ENCODE results near the gene ITGB1. TPM values are rescaled to one million over a fixed set of nuclear protein-coding genes. Genes with fewer than 3 reads are reported as not detected.

Gene ITGB1
- total and polyA plus RNA-seq, 9 of the 15 experiments (the other 6 are each of a cell fraction or from before 2014, with no cell fraction given): 40.2 to 194 (median 155) TPM

- TF ChIP-seq FOXM1 (IDR thresholded peaks at IDR 0.05; ENCODE audit: low read depth) (peak; percentile 95), FOXM1 (CRISPR knock-in tag; IDR thresholded peaks at IDR 0.05; ENCODE audit: low read depth) (no peak), MAZ (CRISPR knock-in tag; conservative IDR thresholded peaks at IDR 0.05 in 1 of 2, IDR thresholded peaks at IDR 0.05 in 1 of 2) (peak in 1 of 2 experiments; percentile 48; a peak in 1 of 4 replicates), ATF1 (CRISPR knock-in tag; IDR thresholded peaks at IDR 0.05) (no peak), ATF1 (tag; IDR thresholded peaks at IDR 0.05) (peak; percentile 38; the same call in 1 of the 2 replicates), ATF7 (IDR thresholded peaks at IDR 0.05) (0 out of 2 replicates have a peak, but pooled peaks have one; percentile 59), FOXK2 (conservative IDR thresholded peaks at IDR 0.05 in 1 of 2, IDR thresholded peaks at IDR 0.05 in 1 of 2; ENCODE audit: low read depth in 2 of 2) (0 out of 4 replicates have a peak, but pooled peaks of 1 of the 2 experiments have one; percentile 16), NR1H2 (CRISPR knock-in tag; IDR thresholded peaks at IDR 0.05) (no peak)
Measured at GRCh38 chr10:32951111-32951510, 6.9 kb downstream of the ITGB1 start (continued).

DNA sequence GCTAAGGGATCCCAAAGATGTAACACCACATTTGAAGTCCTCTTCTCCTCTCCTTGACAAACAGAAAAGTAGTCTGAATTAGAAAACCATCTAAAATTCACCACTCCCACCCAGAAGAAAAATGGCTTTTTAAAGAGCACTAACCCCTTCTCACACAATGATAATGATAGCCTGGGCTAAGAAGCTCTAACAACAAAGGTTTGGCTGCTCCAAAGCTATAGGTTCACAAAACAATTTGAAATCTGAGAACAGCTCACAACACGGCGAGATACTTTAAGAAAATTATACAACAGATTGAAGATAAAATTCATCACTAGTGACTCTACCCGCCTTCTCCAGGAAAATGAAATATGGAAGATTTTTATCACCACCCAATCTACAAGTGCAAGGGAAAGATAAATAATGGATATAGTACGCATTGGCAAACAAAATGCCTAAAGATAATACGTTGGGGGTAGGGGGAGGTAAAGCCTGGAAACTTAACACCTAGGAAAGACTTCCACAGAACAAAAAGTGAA, 7.4 kb downstream of the ITGB1 start:
- Histone ChIP-seq H3K79me2 (ENCODE audit: control insufficient read depth, insufficient read depth, low read length) (peaks cover 100% of the 10 kb centered on the region), H3K36me3 (ENCODE audit: control insufficient read depth, insufficient read depth, low read length) (peaks cover 19% of the 10 kb centered on the region; the same call in 2 of the 3 replicates), H3K27ac (ENCODE audit: extremely low read depth, low read depth, low read length) (peak overlapping the region; percentile 56; the same call in 1 of the 3 replicates), H3K9me1 (ENCODE audit: control insufficient read depth, insufficient read depth, low read length) (no peaks in the 10 kb centered on the region), H3K4me3 (no peak overlapping the region), H3K9me3 (replicated peaks; ENCODE audit: control insufficient read depth, insufficient read depth, low read depth, low read length) (no peaks in the 10 kb centered on the region), H3K4me1 (replicated peaks in 1 of 2; ENCODE audit: control insufficient read depth in 2 of 2, insufficient read depth in 2 of 2, low read length in 2 of 2) (peaks cover 0 to 63% of the 10 kb centered on the region in 2 experiments; a peak in 3 of 5 replicates), H3K4me2 (ENCODE audit: insufficient read depth, low read length) (peak overlapping the region; percentile 58), H3K9ac (ENCODE audit: insufficient read depth in 1 of 2, low read depth in 2 of 2, low read length in 2 of 2) (peak overlapping the region in 1 of 2 experiments; percentile 61; a peak in 2 of 4 replicates), H2AFZ (ENCODE audit: low read depth, low read length) (no peak overlapping the region), H4K20me1 (replicated peaks; ENCODE audit: control insufficient read depth, insufficient read depth, low read length) (peaks cover 26% of the 10 kb centered on the region), H3K27me3 (ENCODE audit: control insufficient read depth in 2 of 2, insufficient read depth in 2 of 2, low read length in 2 of 2) (no peaks in the 10 kb centered on the region)
- ChIA-PET CTCF (ENCODE audit: low intra/inter-chr PET ratio) (no interaction called here), POLR2A (interaction anchor here (1.0 to 2.1 kb wide), 4 partner anchors 12 to 35 kb away, joined by 3 to 6 read pairs (median 4); no protein-coding TSS in a partner anchor)
- ATAC-seq (peak; percentile 6), FAIRE-seq (no peak), DNase-seq (ENCODE audit: extremely low read depth in 1 of 4, low spot score in 3 of 4) (no peak)
- no TSS peak for BruUV-seq (replicated peaks)
- intact Hi-C loops (cut with micrococcal nuclease): loop anchor here (10.0 kb wide), 1 partner anchor 576 kb away; no protein-coding TSS in a partner anchor
- 2% methylated on average over 5 of the region's 5 CpGs for WGBS (ENCODE audit: insufficient coverage, low coverage, missing lambda C conversion rate)
- in situ Hi-C loops (cut with MboI): no loop called here
- no peak for TF ChIP-seq PBX2 (CRISPR knock-in tag; IDR thresholded peaks at IDR 0.05; ENCODE audit: low read depth)
- TF ChIP-seq PBX2 (tag; conservative IDR thresholded peaks at IDR 0.05; ENCODE audit: low read depth): peak; percentile 47
- TF ChIP-seq POLR2G (IDR thresholded peaks at IDR 0.05; ENCODE audit: low read depth, low read length): no peak
- TF ChIP-seq, protein P1, sequence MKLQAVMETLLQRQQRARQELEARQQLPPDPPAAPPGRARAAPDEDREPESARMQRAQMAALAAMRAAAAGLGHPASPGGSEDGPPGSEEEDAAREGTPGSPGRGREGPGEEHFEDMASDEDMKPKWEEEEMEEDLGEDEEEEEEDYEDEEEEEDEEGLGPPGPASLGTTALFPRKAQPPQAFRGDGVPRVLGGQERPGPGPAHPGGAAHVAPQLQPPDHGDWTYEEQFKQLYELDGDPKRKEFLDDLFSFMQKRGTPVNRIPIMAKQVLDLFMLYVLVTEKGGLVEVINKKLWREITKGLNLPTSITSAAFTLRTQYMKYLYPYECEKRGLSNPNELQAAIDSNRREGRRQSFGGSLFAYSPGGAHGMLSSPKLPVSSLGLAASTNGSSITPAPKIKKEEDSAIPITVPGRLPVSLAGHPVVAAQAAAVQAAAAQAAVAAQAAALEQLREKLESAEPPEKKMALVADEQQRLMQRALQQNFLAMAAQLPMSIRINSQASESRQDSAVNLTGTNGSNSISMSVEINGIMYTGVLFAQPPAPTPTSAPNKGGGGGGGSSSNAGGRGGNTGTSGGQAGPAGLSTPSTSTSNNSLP (IDR thresholded peaks at IDR 0.05; ENCODE audit: borderline replicate concordance, low read depth, low read length): 0 out of 2 replicates have a peak, but pooled peaks have one; percentile 17
- TF ChIP-seq, protein P2, sequence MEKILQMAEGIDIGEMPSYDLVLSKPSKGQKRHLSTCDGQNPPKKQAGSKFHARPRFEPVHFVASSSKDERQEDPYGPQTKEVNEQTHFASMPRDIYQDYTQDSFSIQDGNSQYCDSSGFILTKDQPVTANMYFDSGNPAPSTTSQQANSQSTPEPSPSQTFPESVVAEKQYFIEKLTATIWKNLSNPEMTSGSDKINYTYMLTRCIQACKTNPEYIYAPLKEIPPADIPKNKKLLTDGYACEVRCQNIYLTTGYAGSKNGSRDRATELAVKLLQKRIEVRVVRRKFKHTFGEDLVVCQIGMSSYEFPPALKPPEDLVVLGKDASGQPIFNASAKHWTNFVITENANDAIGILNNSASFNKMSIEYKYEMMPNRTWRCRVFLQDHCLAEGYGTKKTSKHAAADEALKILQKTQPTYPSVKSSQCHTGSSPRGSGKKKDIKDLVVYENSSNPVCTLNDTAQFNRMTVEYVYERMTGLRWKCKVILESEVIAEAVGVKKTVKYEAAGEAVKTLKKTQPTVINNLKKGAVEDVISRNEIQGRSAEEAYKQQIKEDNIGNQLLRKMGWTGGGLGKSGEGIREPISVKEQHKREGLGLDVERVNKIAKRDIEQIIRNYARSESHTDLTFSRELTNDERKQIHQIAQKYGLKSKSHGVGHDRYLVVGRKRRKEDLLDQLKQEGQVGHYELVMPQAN (IDR thresholded peaks at IDR 0.05; ENCODE audit: borderline replicate concordance): no peak
- no peak for TF ChIP-seq LEF1 (IDR thresholded peaks at IDR 0.05)
- no peak for TF ChIP-seq BRD4 (IDR thresholded peaks at IDR 0.05)
